ENCODE measurements around the gene CCKAR.

Gene CCKAR

GRCh38 chr4:26468283-26468949 lies 21.9 kb downstream of the CCKAR start:
- Histone ChIP-seq H3K9me3 (ENCODE audit: control insufficient read depth in 1 of 2, low read length in 2 of 2) (peaks cover 0 to 8% of the 10 kb centered on the region in 2 donors), H3K27ac (ENCODE audit: low read length) (no peak overlapping the region), H3K36me3 (ENCODE audit: control insufficient read depth in 1 of 2, insufficient read depth in 2 of 2, low read length in 2 of 2) (no peaks in the 10 kb centered on the region), H3K4me1 (ENCODE audit: control insufficient read depth in 1 of 2, insufficient read depth in 2 of 2, low read length in 2 of 2) (no peaks in the 10 kb centered on the region), H3K4me3 (ENCODE audit: low read depth in 1 of 2, low read length in 2 of 2) (no peak overlapping the region), H3K27me3 (ENCODE audit: low read depth, low read length) (no peaks in the 10 kb centered on the region)

- Histone ChIP-seq H3K36me3 (ENCODE audit: control insufficient read depth in 1 of 2, insufficient read depth in 2 of 2, low read length in 2 of 2) (no peaks in the 10 kb centered on the region), H3K4me3 (ENCODE audit: low read depth in 1 of 2, low read length in 2 of 2) (no peak overlapping the region), H3K4me1 (ENCODE audit: control insufficient read depth in 1 of 2, insufficient read depth in 2 of 2, low read length in 2 of 2) (no peaks in the 10 kb centered on the region), H3K27ac (ENCODE audit: low read length) (no peak overlapping the region), H3K9me3 (ENCODE audit: control insufficient read depth in 1 of 2, low read length in 2 of 2) (peaks cover 0 to 8% of the 10 kb centered on the region in 2 donors), H3K27me3 (ENCODE audit: low read depth, low read length) (no peaks in the 10 kb centered on the region)
Measured at GRCh38 chr4:26467724-26468123, 22.6 kb downstream of the CCKAR start.

GRCh38 chr4:26466578-26467270 lies 23.6 kb downstream of the CCKAR start:
- Histone ChIP-seq H3K4me3 (ENCODE audit: low read depth in 1 of 2, low read length in 2 of 2) (no peak overlapping the region), H3K36me3 (ENCODE audit: control insufficient read depth in 1 of 2, insufficient read depth in 2 of 2, low read length in 2 of 2) (no peaks in the 10 kb centered on the region), H3K27ac (ENCODE audit: low read length) (no peak overlapping the region), H3K9me3 (ENCODE audit: control insufficient read depth in 1 of 2, low read length in 2 of 2) (peaks cover 0 to 8% of the 10 kb centered on the region in 2 donors), H3K27me3 (ENCODE audit: low read depth, low read length) (no peaks in the 10 kb centered on the region), H3K4me1 (ENCODE audit: control insufficient read depth in 1 of 2, insufficient read depth in 2 of 2, low read length in 2 of 2) (no peaks in the 10 kb centered on the region)

GRCh38 chr4:26464420-26465095 lies 25.7 kb downstream of the CCKAR start:
- H3K36me3 ChIP-seq (ENCODE audit: control insufficient read depth in 1 of 2, insufficient read depth in 2 of 2, low read length in 2 of 2): no peaks in the 10 kb centered on the region
- H3K4me1 ChIP-seq (ENCODE audit: control insufficient read depth in 1 of 2, insufficient read depth in 2 of 2, low read length in 2 of 2): no peaks in the 10 kb centered on the region
- no peak overlapping the region for H3K4me3 ChIP-seq (ENCODE audit: low read depth in 1 of 2, low read length in 2 of 2)
- H3K27ac ChIP-seq (ENCODE audit: low read length): no peak overlapping the region
- H3K27me3 ChIP-seq (ENCODE audit: low read depth, low read length): no peaks in the 10 kb centered on the region
- peaks cover 0 to 8% of the 10 kb centered on the region in 2 donors for H3K9me3 ChIP-seq (ENCODE audit: control insufficient read depth in 1 of 2, low read length in 2 of 2)

GRCh38 chr4:26463386-26463785 lies 26.9 kb downstream of the CCKAR start:
- H3K9me3 ChIP-seq (ENCODE audit: control insufficient read depth in 1 of 2, low read length in 2 of 2): peaks cover 0 to 2% of the 10 kb centered on the region in 2 donors
- no peaks in the 10 kb centered on the region for H3K27me3 ChIP-seq (ENCODE audit: low read depth, low read length)
- no peak overlapping the region for H3K27ac ChIP-seq (ENCODE audit: low read length)
- no peaks in the 10 kb centered on the region for H3K4me1 ChIP-seq (ENCODE audit: control insufficient read depth in 1 of 2, insufficient read depth in 2 of 2, low read length in 2 of 2)
- no peaks in the 10 kb centered on the region for H3K36me3 ChIP-seq (ENCODE audit: control insufficient read depth in 1 of 2, insufficient read depth in 2 of 2, low read length in 2 of 2)
- H3K4me3 ChIP-seq (ENCODE audit: low read depth in 1 of 2, low read length in 2 of 2): no peak overlapping the region

GRCh38 chr4:26462874-26463273 lies 27.4 kb downstream of the CCKAR start:
- no peak overlapping the region for H3K4me3 ChIP-seq (ENCODE audit: low read depth in 1 of 2, low read length in 2 of 2)
- H3K27me3 ChIP-seq (ENCODE audit: low read depth, low read length): no peaks in the 10 kb centered on the region
- H3K4me1 ChIP-seq (ENCODE audit: control insufficient read depth in 1 of 2, insufficient read depth in 2 of 2, low read length in 2 of 2): no peaks in the 10 kb centered on the region
- peaks cover 0 to 2% of the 10 kb centered on the region in 2 donors for H3K9me3 ChIP-seq (ENCODE audit: control insufficient read depth in 1 of 2, low read length in 2 of 2)
- no peaks in the 10 kb centered on the region for H3K36me3 ChIP-seq (ENCODE audit: control insufficient read depth in 1 of 2, insufficient read depth in 2 of 2, low read length in 2 of 2)
- no peak overlapping the region for H3K27ac ChIP-seq (ENCODE audit: low read length)

GRCh38 chr4:26459756-26460530 lies 30.3 kb downstream of the CCKAR start:
- Histone ChIP-seq H3K36me3 (ENCODE audit: control insufficient read depth in 1 of 2, insufficient read depth in 2 of 2, low read length in 2 of 2) (no peaks in the 10 kb centered on the region), H3K27ac (ENCODE audit: low read length) (no peak overlapping the region), H3K4me1 (ENCODE audit: control insufficient read depth in 1 of 2, insufficient read depth in 2 of 2, low read length in 2 of 2) (no peaks in the 10 kb centered on the region), H3K27me3 (ENCODE audit: low read depth, low read length) (no peaks in the 10 kb centered on the region), H3K4me3 (ENCODE audit: low read depth in 1 of 2, low read length in 2 of 2) (no peak overlapping the region), H3K9me3 (ENCODE audit: control insufficient read depth in 1 of 2, low read length in 2 of 2) (peaks cover 0 to 2% of the 10 kb centered on the region in 2 donors)

- Histone ChIP-seq H3K27me3 (ENCODE audit: low read depth, low read length) (no peaks in the 10 kb centered on the region), H3K9me3 (ENCODE audit: control insufficient read depth in 1 of 2, low read length in 2 of 2) (peaks cover 0 to 5% of the 10 kb centered on the region in 2 donors), H3K27ac (ENCODE audit: low read length) (no peak overlapping the region), H3K36me3 (ENCODE audit: control insufficient read depth in 1 of 2, insufficient read depth in 2 of 2, low read length in 2 of 2) (no peaks in the 10 kb centered on the region), H3K4me1 (ENCODE audit: control insufficient read depth in 1 of 2, insufficient read depth in 2 of 2, low read length in 2 of 2) (no peaks in the 10 kb centered on the region), H3K4me3 (ENCODE audit: low read depth in 1 of 2, low read length in 2 of 2) (no peak overlapping the region)
Measured at GRCh38 chr4:26459054-26459755, 31.1 kb downstream of the CCKAR start.

- Histone ChIP-seq H3K9me3 (ENCODE audit: control insufficient read depth in 1 of 2, low read length in 2 of 2) (peaks cover 0 to 4% of the 10 kb centered on the region in 2 donors), H3K4me3 (ENCODE audit: low read depth in 1 of 2, low read length in 2 of 2) (no peak overlapping the region), H3K27ac (ENCODE audit: low read length) (no peak overlapping the region), H3K4me1 (ENCODE audit: control insufficient read depth in 1 of 2, insufficient read depth in 2 of 2, low read length in 2 of 2) (no peaks in the 10 kb centered on the region), H3K27me3 (ENCODE audit: low read depth, low read length) (no peaks in the 10 kb centered on the region), H3K36me3 (ENCODE audit: control insufficient read depth in 1 of 2, insufficient read depth in 2 of 2, low read length in 2 of 2) (no peaks in the 10 kb centered on the region)
Measured at GRCh38 chr4:26458157-26458561, 32.1 kb downstream of the CCKAR start.

- Histone ChIP-seq H3K9me3 (ENCODE audit: control insufficient read depth in 1 of 2, low read length in 2 of 2) (peaks cover 0 to 4% of the 10 kb centered on the region in 2 donors), H3K36me3 (ENCODE audit: control insufficient read depth in 1 of 2, insufficient read depth in 2 of 2, low read length in 2 of 2) (no peaks in the 10 kb centered on the region), H3K4me3 (ENCODE audit: low read depth in 1 of 2, low read length in 2 of 2) (no peak overlapping the region), H3K27ac (ENCODE audit: low read length) (no peak overlapping the region), H3K4me1 (ENCODE audit: control insufficient read depth in 1 of 2, insufficient read depth in 2 of 2, low read length in 2 of 2) (no peaks in the 10 kb centered on the region), H3K27me3 (ENCODE audit: low read depth, low read length) (no peaks in the 10 kb centered on the region)
Measured at GRCh38 chr4:26457412-26457811, 32.9 kb downstream of the CCKAR start.
